LNCAP (cell line): ENCODE results near the gene TMEM40.

Experiments used
- CTCF ChIP-seq: fragments of 450-650 bp; IDR thresholded peaks from 2 replicates; pipeline ENCODE4 v1.5.1; 2017; ENCODE audit warnings: mild to moderate bottlenecking

TMEM40 gene

GRCh38 chr3:12782172-12782815, 23.2 kb upstream of the TMEM40 start:
- no peak for TF ChIP-seq CTCF

GRCh38 chr3:12780751-12781150, 21.7 kb upstream of the TMEM40 start:
- no peak for TF ChIP-seq CTCF

- TF ChIP-seq CTCF: no peak
Measured at GRCh38 chr3:12777171-12777570, 18.1 kb upstream of the TMEM40 start.

GRCh38 chr3:12775226-12775625, 16.2 kb upstream of the TMEM40 start:
- TF ChIP-seq CTCF: no peak

GRCh38 chr3:12774619-12775018, 15.6 kb upstream of the TMEM40 start:
- no peak for TF ChIP-seq CTCF

- TF ChIP-seq CTCF: no peak
Measured at GRCh38 chr3:12773710-12774086, 14.6 kb upstream of the TMEM40 start.

GRCh38 chr3:12773030-12773709, 14.1 kb upstream of the TMEM40 start:
- TF ChIP-seq CTCF: no peak
